Measurements from ENCODE around the gene ZDHHC24.

The ZDHHC24 gene

GRCh38 chr11:66564984-66565383, 19.1 kb upstream of the ZDHHC24 start:
- DNase-seq (ENCODE audit: low read depth) = no peak

DNA sequence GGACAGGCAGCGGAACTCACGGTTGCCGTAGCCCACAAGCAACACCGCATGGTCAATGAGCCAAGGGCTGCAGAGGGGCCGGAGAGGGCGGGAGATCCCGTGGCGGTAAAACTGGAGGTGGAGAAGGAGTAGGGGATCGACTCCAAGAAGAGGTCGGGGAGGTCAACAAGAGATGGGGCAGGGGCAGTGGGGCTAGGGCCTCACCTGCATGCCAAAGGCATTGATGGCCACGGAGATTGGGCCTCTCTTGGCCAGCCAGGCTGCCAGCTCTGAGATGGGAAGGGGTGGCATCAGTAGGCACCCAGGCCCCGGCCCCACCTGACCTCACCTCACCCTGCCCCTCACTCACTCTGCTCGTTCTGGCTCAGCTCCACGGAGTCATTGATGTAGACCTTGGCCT, 18.7 kb upstream of the ZDHHC24 start:
- DNase-seq (ENCODE audit: low read depth) = no peak

DNA sequence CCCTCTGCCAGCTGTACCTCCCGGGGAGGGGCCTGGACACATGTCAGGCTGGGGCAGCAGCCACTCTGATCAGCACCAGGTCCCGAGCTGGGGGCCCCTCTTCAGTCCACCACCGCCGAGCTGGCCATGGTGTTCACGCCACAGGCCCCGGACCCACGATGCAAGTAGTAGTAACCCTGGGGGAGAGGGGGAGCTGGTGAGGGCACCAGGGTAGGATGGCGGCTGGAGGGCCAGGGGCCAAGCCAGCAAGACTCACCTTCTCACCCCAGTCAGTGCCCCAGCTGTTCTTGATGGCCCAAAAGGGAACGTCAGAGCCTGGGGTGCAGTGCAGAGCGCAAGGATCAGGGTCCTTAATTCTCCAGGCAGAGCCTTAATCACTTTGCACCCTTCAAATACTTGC, 18.0 kb upstream of the ZDHHC24 start:
- no peak for DNase-seq (ENCODE audit: low read depth)

DNA sequence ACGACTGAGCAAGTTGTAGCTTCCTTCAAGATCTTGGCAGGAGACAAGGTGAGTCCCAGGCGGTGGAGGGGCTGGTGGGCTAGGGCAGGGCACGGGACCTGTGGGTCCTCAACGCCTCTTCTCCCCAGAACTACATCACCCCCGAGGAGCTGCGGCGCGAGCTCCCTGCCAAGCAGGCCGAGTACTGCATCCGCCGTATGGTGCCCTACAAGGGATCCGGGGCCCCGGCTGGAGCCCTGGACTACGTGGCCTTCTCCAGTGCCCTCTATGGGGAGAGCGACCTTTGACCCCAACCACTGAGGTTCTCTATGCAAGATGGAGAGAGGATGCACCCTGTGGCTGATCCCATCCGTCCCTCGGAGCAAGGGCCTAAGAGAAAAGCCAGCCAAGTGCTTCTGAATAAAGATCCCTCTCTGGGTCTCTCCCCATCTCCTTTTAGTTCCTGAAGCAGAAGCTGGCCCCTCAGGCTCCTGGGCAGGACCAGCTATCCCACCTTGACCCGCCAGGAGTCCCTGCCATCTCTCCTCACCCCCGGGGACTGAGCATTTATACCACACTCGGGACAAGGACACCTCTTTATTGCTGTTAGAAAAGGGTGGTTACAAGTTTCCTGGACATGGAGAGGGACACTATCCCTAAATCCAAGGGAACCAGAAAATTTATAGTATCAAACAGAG, 17.2 kb upstream of the ZDHHC24 start:
- DNase-seq (ENCODE audit: low read depth) = no peak

GRCh38 chr11:66562275-66562674, 16.4 kb upstream of the ZDHHC24 start:
- DNase-seq (ENCODE audit: low read depth) = no peak

GRCh38 chr11:66561975-66562248, 16.1 kb upstream of the ZDHHC24 start:
- DNase-seq (ENCODE audit: low read depth) = no peak

- DNase-seq (ENCODE audit: low read depth) = no peak
Measured at GRCh38 chr11:66561178-66561974, 15.5 kb upstream of the ZDHHC24 start.

GRCh38 chr11:66559866-66560676, 14.2 kb upstream of the ZDHHC24 start:
- no peak for DNase-seq (ENCODE audit: low read depth)

DNA sequence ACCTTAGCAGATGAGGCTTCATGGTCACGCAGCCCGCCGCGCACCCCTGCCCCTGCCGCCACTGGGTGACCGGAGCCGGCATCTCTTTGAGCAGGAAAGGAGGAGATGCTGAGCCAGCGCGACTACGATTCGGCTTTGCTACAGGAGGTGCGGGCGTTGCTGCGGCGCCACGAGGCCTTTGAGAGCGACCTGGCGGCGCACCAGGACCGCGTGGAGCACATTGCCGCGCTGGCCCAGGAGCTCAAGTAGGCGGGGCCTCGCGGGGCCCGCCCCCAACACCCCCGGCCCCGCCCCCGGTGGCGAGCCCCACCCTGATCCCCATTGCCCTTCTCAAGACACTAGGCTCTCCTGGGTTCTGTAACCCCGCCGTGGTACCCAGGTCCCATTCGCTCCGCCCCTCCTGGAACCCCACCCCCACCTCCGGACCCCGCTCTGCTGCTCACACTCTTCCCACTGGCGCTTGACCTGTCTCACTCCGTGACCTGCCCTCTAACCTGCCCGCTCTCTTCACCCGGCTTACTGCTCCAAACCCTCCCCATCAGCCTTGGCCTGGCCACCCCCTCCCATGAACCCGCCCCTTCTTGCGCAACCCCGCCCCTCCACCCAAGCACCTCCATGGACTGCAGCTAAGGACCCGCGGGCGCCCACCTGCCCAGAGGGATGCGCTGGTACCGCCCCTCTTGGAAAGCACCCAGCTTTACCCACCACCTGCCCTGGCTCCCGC, 13.5 kb upstream of the ZDHHC24 start:
- no peak for DNase-seq (ENCODE audit: low read depth)

- no peak for DNase-seq (ENCODE audit: low read depth)
Measured at GRCh38 chr11:66557733-66558326, 12.0 kb upstream of the ZDHHC24 start.

- no peak for DNase-seq (ENCODE audit: low read depth)
Measured at GRCh38 chr11:66556086-66556485, 10.2 kb upstream of the ZDHHC24 start.

GRCh38 chr11:66555416-66555815, 9.6 kb upstream of the ZDHHC24 start:
- no peak for DNase-seq (ENCODE audit: low read depth)

GRCh38 chr11:66554602-66555001, 8.8 kb upstream of the ZDHHC24 start:
- no peak for DNase-seq (ENCODE audit: low read depth)

DNA sequence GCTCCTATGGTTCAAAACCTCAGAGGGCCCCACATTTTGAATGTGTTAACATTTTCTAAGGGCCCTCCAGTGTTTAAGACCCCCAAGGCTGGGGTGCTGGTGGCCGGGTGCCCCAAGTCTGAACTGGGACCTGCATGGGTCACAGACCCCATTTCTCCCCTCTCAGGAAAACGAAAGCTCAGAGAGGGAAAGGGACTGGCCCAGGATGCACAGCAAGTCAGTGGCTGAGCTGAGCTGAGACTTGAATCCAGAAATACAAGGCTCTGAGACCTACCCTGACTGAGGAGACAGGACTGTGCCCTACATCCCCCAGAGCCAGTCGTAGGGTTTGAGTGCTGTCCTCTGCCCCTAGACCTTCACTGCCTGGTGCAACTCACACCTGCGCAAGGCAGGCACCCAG, 5.0 kb upstream of the ZDHHC24 start:
- DNase-seq (ENCODE audit: low read depth) = no peak

DNA sequence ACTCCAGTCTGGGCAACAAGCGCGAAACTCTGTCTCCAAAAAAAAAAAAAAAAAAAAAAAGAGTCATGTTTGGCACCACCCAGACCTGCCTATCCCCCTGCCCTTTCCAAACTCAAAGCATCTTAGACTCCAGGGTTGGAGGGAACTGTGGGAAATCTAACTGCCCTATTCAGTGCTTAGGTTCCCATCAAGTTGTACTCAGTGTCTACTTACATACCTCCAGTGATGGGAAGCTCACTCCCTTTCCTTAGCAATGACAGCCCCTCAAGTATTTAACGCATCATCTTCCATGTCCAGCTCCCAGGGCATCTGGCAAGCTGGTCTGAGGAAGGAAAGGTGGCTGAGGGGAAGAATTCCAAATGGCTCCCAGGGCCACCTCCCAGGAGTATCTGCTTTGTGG, 3.8 kb upstream of the ZDHHC24 start:
- DNase-seq (ENCODE audit: low read depth) = no peak

- no peak for DNase-seq (ENCODE audit: low read depth)
Measured at GRCh38 chr11:66548774-66549630, 3.2 kb upstream of the ZDHHC24 start.

GRCh38 chr11:66548041-66548440, 2.2 kb upstream of the ZDHHC24 start:
- no peak for DNase-seq (ENCODE audit: low read depth)

- no peak for DNase-seq (ENCODE audit: low read depth)
Measured at GRCh38 chr11:66547662-66548009, 1.8 kb upstream of the ZDHHC24 start.

DNA sequence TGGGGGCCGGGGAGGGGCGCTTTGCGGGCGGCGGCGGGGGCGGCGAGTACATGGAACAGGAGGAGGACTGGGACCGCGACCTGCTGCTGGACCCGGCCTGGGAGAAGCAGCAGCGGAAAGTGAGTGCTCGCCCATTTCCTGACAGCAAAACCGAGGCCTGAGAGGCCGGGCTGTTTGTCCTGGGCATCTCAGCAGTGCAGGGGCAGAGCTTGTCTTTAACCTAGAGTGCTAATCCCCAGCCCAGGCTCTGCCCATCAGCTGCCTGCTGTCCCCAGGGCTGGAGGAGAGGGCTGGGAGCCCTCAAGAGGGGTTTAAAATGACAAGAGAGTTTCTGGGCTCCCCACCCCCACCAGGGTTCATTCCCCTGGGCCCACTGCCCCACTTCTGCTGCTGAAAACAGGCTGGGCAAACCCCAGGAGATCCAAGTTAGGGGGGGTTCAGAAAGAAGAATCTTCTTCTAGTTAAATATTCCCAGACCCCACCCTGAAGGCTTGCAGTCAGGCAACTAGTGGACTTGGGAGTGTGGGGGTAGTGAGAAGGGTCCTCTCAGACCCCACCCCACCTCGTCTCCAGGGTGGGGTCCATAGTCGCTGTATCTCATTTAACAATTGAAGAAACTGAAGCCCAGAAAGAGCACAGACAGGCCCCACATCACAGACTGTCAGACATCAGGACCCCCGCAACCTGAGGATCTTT, 1.3 kb upstream of the ZDHHC24 start:
- DNase-seq (ENCODE audit: low read depth) = no peak

DNA sequence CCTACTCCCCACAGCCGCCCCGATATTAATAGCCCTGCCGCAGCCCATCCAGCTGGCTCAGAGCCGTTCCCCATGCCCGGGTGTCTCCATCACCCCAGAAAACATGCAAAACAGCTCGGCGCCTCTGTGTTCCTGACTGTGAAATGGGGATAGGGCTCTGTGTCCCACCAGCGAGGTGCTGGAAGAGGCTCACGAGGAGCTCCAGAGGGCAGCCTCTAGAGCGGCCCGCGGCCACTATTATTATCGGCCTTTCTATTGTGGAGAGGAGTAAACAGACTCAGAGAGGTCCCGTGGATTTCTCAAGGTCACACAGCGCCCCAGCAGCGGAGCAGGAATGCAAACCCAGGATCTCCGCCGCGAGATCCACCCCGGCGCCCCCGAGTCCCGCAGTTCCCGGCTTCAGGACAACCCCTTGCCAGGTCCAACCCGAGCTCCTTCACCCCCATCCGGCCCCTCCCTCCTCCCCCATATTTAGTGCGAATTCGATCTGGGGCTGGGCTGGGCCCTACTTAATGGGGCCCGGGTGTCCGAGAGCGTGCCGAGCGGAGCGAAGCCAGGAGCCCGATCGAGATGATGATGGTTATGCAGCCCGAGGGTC, 619 bp upstream of the ZDHHC24 start, which contains the start of gene ACTN3:
ACTN3 (plus strand) TSS at position 536 of the 598 bp plus-strand sequence; CDS start at position 571, 35 bp downstream.
- DNase-seq (ENCODE audit: low read depth) = no peak
